ENCODE measurements around the gene B4GALNT2.
"Not testable (repeated sequence)": the region's sequence is repeated elsewhere in the genome, so short reads cannot be mapped to it uniquely, and the experiment has no call there.

Gene B4GALNT2

GRCh38 chr17:49120166-49120565 is 12.4 kb upstream of the B4GALNT2 start:
- DNase-seq (ENCODE audit: low spot score): no peak

GRCh38 chr17:49121696-49122292 is 10.8 kb upstream of the B4GALNT2 start:
- DNase-seq (ENCODE audit: low spot score): no peak

- no peak for DNase-seq (ENCODE audit: low spot score)
Observed at GRCh38 chr17:49122566-49122965, 10.0 kb upstream of the B4GALNT2 start.

GRCh38 chr17:49123061-49123460 is 9.5 kb upstream of the B4GALNT2 start:
- no peak for DNase-seq (ENCODE audit: low spot score)

GRCh38 chr17:49125449-49125848 is 7.1 kb upstream of the B4GALNT2 start:
- no peak for DNase-seq (ENCODE audit: low spot score)

- not testable (repeated sequence) for DNase-seq (ENCODE audit: low spot score)
Observed at GRCh38 chr17:49126183-49126859, 6.2 kb upstream of the B4GALNT2 start.

GRCh38 chr17:49129359-49129950 is 3.1 kb upstream of the B4GALNT2 start:
- not testable (repeated sequence) for DNase-seq (ENCODE audit: low spot score)

GRCh38 chr17:49130891-49131290 is 1.7 kb upstream of the B4GALNT2 start:
- DNase-seq (ENCODE audit: low spot score): no peak

- DNase-seq (ENCODE audit: low spot score): no peak
Observed at GRCh38 chr17:49132317-49132698, 261 bp upstream of the B4GALNT2 start.

GRCh38 chr17:49136335-49136734 is 3.8 kb downstream of the B4GALNT2 start:
- no peak for DNase-seq (ENCODE audit: low spot score)

- DNase-seq (ENCODE audit: low spot score): not testable (repeated sequence)
Observed at GRCh38 chr17:49145654-49146053, 13.1 kb downstream of the B4GALNT2 start.

GRCh38 chr17:49146620-49147306 is 14.2 kb downstream of the B4GALNT2 start:
- DNase-seq (ENCODE audit: low spot score): no peak

- no peak for DNase-seq (ENCODE audit: low spot score)
Observed at GRCh38 chr17:49148171-49148570, 15.6 kb downstream of the B4GALNT2 start.

GRCh38 chr17:49151996-49152395 is 19.4 kb downstream of the B4GALNT2 start:
- DNase-seq (ENCODE audit: low spot score): no peak

GRCh38 chr17:49156256-49156655 is 23.7 kb downstream of the B4GALNT2 start:
- DNase-seq (ENCODE audit: low spot score): no peak

GRCh38 chr17:49157784-49158183 is 25.2 kb downstream of the B4GALNT2 start:
- no peak for DNase-seq (ENCODE audit: low spot score)

GRCh38 chr17:49162866-49163265 is 30.3 kb downstream of the B4GALNT2 start:
- no peak for DNase-seq (ENCODE audit: low spot score)

- no peak for DNase-seq (ENCODE audit: low spot score)
Observed at GRCh38 chr17:49165143-49165542, 32.6 kb downstream of the B4GALNT2 start.

GRCh38 chr17:49168706-49169105 is 36.1 kb downstream of the B4GALNT2 start:
- no peak for DNase-seq (ENCODE audit: low spot score)

GRCh38 chr17:49170216-49170615 is 37.6 kb downstream of the B4GALNT2 start:
- no peak for DNase-seq (ENCODE audit: low spot score)

GRCh38 chr17:49170711-49171110 is 38.1 kb downstream of the B4GALNT2 start:
- not testable (repeated sequence) for DNase-seq (ENCODE audit: low spot score)

- not testable (repeated sequence) for DNase-seq (ENCODE audit: low spot score)
Observed at GRCh38 chr17:49175978-49176377, 43.4 kb downstream of the B4GALNT2 start.

GRCh38 chr17:49180303-49180702 is 47.7 kb downstream of the B4GALNT2 start:
- peak; percentile 73 for DNase-seq (ENCODE audit: low spot score)
